OCI-LY7 (cell line): ENCODE data around the gene PCBD1.

Experiments
- CTCF ChIP-seq: fragments of 200-600 bp; sonication (generic); conservative IDR thresholded peaks from 2 replicates; pipeline ENCODE4 v1.5.1; 2014; ENCODE audit warnings: mild to moderate bottlenecking, antibody characterized with exemption, low read length, moderate library complexity, mixed read lengths
- EZH2phosphoT487 ChIP-seq: fragments of 200-600 bp; sonication (generic); IDR thresholded peaks from 2 replicates; pipeline ENCODE4 v1.6.1; 2018; ENCODE audit warnings: low read depth, borderline replicate concordance, mild to moderate bottlenecking, mixed run types, antibody characterized with exemption, low read length, moderate library complexity, mixed read lengths

GRCh38 chr10:70853457-70853856 lies 34.9 kb downstream of the PCBD1 start:
- TF ChIP-seq CTCF (no peak), EZH2phosphoT487 (no peak)
